ENCODE results near the gene HABP2. TPM values are rescaled to one million over a fixed set of nuclear protein-coding genes. Genes with fewer than 3 reads are reported as not detected.

HABP2 gene
- polyA plus RNA-seq, 6 donors from 2014 or later: not detected

DNA sequence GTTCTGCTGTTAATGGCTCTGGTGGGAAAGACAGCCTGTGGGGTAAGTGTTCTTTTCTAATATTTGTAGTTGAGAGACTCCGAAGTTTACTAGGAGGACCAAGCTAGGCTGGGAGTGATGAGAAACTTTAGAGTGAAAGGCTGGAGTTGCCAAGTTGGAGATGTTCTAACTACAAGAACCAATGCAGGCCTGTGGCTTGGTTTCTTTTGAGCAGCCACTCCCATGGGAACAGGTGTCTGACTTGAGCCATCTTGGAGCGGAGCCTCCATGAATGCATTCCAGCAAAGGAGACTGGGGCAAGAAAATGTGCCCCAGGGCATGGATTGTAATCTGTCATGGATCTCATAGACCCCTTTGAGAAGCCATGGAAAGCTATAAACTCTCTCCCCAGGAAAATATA is 296 bp downstream of the HABP2 start:
- DNase-seq (no peak), ATAC-seq (ENCODE audit: low read depth in 2 of 2) (no peak)
- H3K4me1 Mint-ChIP-seq: peaks cover 0 to 3% (median 0%) of the 10 kb centered on the region in 3 donors
- peaks cover 7 to 46% (median 31%) of the 10 kb centered on the region in 3 donors for H3K27me3 Mint-ChIP-seq
- H3K4me3 Mint-ChIP-seq: no peak overlapping the region
- peaks cover 0 to 5% (median 0%) of the 10 kb centered on the region in 7 donors for H3K9me3 Mint-ChIP-seq
- no peak overlapping the region for H3K27ac Mint-ChIP-seq
- no peaks in the 10 kb centered on the region for H3K36me3 Mint-ChIP-seq

DNA sequence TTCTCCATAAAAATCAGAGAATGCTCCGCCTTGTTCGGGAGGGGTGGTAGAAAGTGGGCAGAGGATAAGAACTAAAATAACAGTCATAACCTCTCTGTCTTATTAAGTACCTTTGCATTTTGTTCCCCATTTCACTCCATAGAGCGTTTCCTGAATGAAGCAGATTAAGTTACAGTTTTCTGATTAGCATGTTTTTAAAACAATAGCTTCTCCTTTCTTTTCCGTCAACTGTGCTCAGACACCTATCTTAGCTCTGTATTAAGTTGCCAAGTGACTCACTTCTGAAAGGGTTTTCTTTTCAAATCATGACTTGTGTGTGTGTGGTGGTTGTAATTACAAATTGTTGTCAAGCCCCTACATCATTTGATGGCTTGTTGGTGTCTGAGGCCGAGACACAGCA is 1.4 kb downstream of the HABP2 start:
- Mint-ChIP-seq H3K27ac (no peak overlapping the region), H3K9me3 (peaks cover 0 to 5% (median 0%) of the 10 kb centered on the region in 7 donors), H3K36me3 (no peaks in the 10 kb centered on the region), H3K4me1 (peaks cover 0 to 3% (median 0%) of the 10 kb centered on the region in 3 donors), H3K4me3 (no peak overlapping the region), H3K27me3 (peaks cover 11 to 50% (median 36%) of the 10 kb centered on the region in 3 donors)
- DNase-seq (no peak), ATAC-seq (ENCODE audit: low read depth in 2 of 2) (no peak)

DNA sequence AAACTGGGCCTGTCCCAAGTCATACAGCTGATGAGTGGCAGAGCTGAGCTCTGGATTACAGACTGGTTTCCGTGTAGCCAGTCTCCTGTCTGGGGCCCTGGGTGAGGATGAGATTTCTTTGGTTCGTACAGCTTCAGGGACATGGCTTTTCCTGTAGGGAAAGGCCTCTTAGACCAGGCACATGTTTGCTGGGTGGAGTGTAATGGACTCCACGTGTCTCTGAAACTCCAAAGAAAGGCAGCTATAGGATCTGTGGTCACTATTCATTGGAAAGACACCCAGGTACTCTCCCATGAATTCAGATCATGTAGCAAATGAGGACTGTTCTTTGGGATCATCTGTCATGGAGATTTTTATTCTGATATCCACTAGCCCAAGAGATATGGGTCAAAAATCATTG is 2.4 kb downstream of the HABP2 start:
- Mint-ChIP-seq H3K9me3 (peaks cover 0 to 5% (median 0%) of the 10 kb centered on the region in 7 donors), H3K36me3 (no peaks in the 10 kb centered on the region), H3K27me3 (peaks cover 12 to 58% (median 45%) of the 10 kb centered on the region in 3 donors), H3K4me1 (peaks cover 0 to 3% (median 0%) of the 10 kb centered on the region in 3 donors), H3K27ac (no peak overlapping the region), H3K4me3 (no peak overlapping the region)
- no peak for ATAC-seq (ENCODE audit: low read depth in 2 of 2)
- DNase-seq: no peak

GRCh38 chr10:113555751-113556150 is 2.9 kb downstream of the HABP2 start:
- DNase-seq (no peak), ATAC-seq (ENCODE audit: low read depth in 2 of 2) (no peak)
- H3K9me3 Mint-ChIP-seq: peaks cover 0 to 5% (median 0%) of the 10 kb centered on the region in 7 donors
- H3K27me3 Mint-ChIP-seq: peaks cover 12 to 61% (median 46%) of the 10 kb centered on the region in 3 donors
- H3K4me1 Mint-ChIP-seq: peaks cover 0 to 3% (median 0%) of the 10 kb centered on the region in 3 donors
- H3K4me3 Mint-ChIP-seq: no peak overlapping the region
- H3K27ac Mint-ChIP-seq: no peak overlapping the region
- no peaks in the 10 kb centered on the region for H3K36me3 Mint-ChIP-seq

DNA sequence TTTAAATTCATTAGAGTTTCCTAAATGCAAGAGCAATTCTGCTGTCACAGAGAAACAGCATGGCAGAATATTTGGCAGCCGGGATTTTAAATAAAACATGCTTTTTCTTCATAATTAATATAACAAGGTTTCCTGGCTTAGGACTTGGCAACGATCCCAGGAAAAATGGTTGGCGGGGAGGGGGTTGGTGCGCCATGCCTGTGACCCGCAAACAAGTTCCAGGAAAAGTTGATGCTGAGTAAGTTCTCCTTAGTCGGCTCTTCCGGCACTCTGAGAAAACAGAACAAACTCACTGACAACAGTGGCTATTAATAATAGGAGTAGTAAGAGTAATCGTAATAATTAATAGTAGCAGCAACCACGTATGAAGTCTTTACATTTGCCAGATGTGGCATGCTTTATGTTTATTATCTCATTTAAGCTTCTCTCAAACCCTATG is 4.6 kb downstream of the HABP2 start:
- Mint-ChIP-seq H3K27ac (no peak overlapping the region), H3K36me3 (no peaks in the 10 kb centered on the region), H3K27me3 (peaks cover 8 to 55% (median 46%) of the 10 kb centered on the region in 3 donors), H3K4me1 (peaks cover 0 to 3% (median 0%) of the 10 kb centered on the region in 3 donors), H3K4me3 (no peak overlapping the region), H3K9me3 (peaks cover 0 to 5% (median 0%) of the 10 kb centered on the region in 7 donors)
- no peak for ATAC-seq (ENCODE audit: low read depth in 2 of 2)
- DNase-seq: no peak

DNA sequence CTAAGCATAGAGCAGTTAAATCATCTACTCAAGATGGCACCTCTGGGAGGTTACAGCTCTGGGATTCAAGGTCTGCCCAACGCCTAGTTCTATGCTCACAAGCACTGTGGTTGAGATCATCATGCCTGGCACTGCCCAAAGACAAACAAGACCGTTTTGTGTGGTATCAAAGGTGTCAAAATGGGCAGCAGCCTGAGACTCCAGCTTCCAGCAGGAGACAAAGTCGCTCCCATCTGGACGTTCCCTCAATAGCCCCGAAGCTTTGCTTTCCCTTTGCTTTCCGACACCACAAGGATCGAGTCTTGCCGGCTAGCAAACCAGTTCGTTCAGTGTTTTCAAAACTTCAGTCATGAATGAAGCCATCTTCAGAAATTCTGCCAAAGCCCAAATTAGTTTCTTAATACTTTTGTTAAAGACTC is 5.1 kb downstream of the HABP2 start:
- ATAC-seq (ENCODE audit: low read depth in 2 of 2): no peak
- peaks cover 8 to 55% (median 46%) of the 10 kb centered on the region in 3 donors for H3K27me3 Mint-ChIP-seq
- no peak for DNase-seq
- no peak overlapping the region for H3K4me3 Mint-ChIP-seq
- peaks cover 0 to 5% (median 0%) of the 10 kb centered on the region in 7 donors for H3K9me3 Mint-ChIP-seq
- peaks cover 0 to 3% (median 0%) of the 10 kb centered on the region in 3 donors for H3K4me1 Mint-ChIP-seq
- H3K36me3 Mint-ChIP-seq: no peaks in the 10 kb centered on the region
- H3K27ac Mint-ChIP-seq: no peak overlapping the region

GRCh38 chr10:113560071-113560470 is 7.2 kb downstream of the HABP2 start:
- Mint-ChIP-seq H3K36me3 (no peaks in the 10 kb centered on the region), H3K4me3 (no peak overlapping the region), H3K4me1 (peaks cover 0 to 8% (median 7%) of the 10 kb centered on the region in 3 donors), H3K27ac (no peak overlapping the region), H3K9me3 (peaks cover 0 to 3% (median 0%) of the 10 kb centered on the region in 7 donors), H3K27me3 (peaks cover 8 to 40% (median 28%) of the 10 kb centered on the region in 3 donors)
- DNase-seq (no peak), ATAC-seq (ENCODE audit: low read depth in 2 of 2) (no peak)

DNA sequence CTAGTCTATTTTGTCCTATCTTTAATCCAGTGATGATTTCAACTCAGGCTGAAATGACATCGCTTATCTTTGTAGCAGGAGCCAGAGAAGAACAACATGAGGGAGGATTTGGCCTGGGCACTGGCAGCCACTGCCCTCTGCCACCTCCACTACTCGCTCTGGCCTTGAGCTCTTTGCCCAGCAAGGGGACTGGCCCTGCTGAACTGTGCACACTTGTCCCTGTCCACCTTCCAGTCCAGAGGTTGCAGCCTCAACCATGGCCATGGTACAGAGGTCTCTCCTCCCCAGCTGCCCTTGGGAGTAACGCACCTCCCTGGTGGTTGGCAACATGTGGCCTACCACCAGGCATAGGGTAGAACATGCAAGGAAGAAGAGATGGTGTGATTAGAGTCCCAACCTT is 8.4 kb downstream of the HABP2 start:
- peaks cover 8 to 40% (median 28%) of the 10 kb centered on the region in 3 donors for H3K27me3 Mint-ChIP-seq
- peaks cover 0 to 8% (median 7%) of the 10 kb centered on the region in 3 donors for H3K4me1 Mint-ChIP-seq
- no peak for DNase-seq
- no peak overlapping the region for H3K27ac Mint-ChIP-seq
- peaks cover 0 to 3% (median 0%) of the 10 kb centered on the region in 7 donors for H3K9me3 Mint-ChIP-seq
- no peak overlapping the region for H3K4me3 Mint-ChIP-seq
- no peaks in the 10 kb centered on the region for H3K36me3 Mint-ChIP-seq
- ATAC-seq (ENCODE audit: low read depth in 2 of 2): no peak

GRCh38 chr10:113562069-113562468 is 9.2 kb downstream of the HABP2 start:
- DNase-seq (no peak), ATAC-seq (ENCODE audit: low read depth in 2 of 2) (no peak)
- no peaks in the 10 kb centered on the region for H3K36me3 Mint-ChIP-seq
- peaks cover 0 to 8% (median 7%) of the 10 kb centered on the region in 3 donors for H3K4me1 Mint-ChIP-seq
- H3K27me3 Mint-ChIP-seq: peaks cover 8 to 36% (median 24%) of the 10 kb centered on the region in 3 donors
- H3K27ac Mint-ChIP-seq: no peak overlapping the region
- peaks cover 0 to 3% (median 0%) of the 10 kb centered on the region in 7 donors for H3K9me3 Mint-ChIP-seq
- H3K4me3 Mint-ChIP-seq: no peak overlapping the region

DNA sequence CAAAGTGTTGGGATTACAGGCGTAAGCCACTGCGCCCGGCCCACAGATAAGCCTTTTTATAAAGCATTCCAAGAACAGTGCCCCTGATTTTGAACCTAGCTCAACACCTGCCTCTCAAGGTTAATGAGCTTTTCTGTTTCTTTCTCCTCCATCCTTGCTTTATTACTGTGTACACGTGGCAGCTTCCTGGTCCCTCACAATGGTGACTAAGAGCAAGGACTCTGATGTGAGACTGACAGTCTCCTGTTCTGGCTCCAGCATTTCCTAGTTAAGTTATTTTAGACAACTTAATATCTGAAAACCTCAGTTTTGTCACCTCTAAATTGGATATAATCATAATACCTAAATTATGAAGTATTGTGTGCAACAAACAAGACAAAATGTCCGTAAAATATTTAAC is 9.9 kb downstream of the HABP2 start:
- H3K4me3 Mint-ChIP-seq: no peak overlapping the region
- peaks cover 0 to 3% (median 0%) of the 10 kb centered on the region in 7 donors for H3K9me3 Mint-ChIP-seq

GRCh38 chr10:113563306-113564088 is 10.6 kb downstream of the HABP2 start:
- H3K27me3 Mint-ChIP-seq: peaks cover 5 to 22% (median 16%) of the 10 kb centered on the region in 3 donors
- H3K27ac Mint-ChIP-seq: no peak overlapping the region
- H3K9me3 Mint-ChIP-seq: no peaks in the 10 kb centered on the region
- H3K4me3 Mint-ChIP-seq: peak overlapping the region in 7 of 8 donors; percentile 16 to 85 (median 75)
- no peaks in the 10 kb centered on the region for H3K36me3 Mint-ChIP-seq
- ATAC-seq (ENCODE audit: low read depth in 2 of 2): peak; percentile 58 to 75
- DNase-seq: peak; percentile 38
- peaks cover 0 to 7% (median 5%) of the 10 kb centered on the region in 3 donors for H3K4me1 Mint-ChIP-seq

More for the DNA sequence above, 9.9 kb downstream of the HABP2 start:
- H3K27me3 Mint-ChIP-seq: peaks cover 5 to 30% (median 18%) of the 10 kb centered on the region in 3 donors
- H3K4me1 Mint-ChIP-seq: peaks cover 0 to 8% (median 7%) of the 10 kb centered on the region in 3 donors
- no peaks in the 10 kb centered on the region for H3K36me3 Mint-ChIP-seq
- DNase-seq (no peak), ATAC-seq (ENCODE audit: low read depth in 2 of 2) (no peak)
- H3K27ac Mint-ChIP-seq: no peak overlapping the region

DNA sequence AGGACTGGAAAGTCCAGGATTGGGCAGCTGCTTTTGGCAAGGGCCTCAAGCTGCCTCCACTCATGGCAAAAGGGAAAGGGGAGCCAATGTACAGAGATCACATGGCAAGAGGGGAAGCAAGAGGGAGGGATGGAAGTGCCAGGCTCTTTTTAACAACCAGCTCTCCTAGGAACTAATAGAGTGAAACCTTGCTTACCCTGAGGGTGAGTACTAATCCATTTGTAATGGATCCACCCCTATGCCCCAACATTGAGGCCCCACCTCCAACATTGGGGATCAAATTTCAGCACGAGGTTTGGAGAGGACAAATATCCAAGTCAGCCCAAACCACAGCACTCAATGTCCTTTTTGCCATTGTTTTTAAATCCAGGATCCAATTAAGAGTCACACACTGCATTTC is 12.5 kb downstream of the HABP2 start:
- Mint-ChIP-seq H3K4me1 (peaks cover 0 to 7% (median 5%) of the 10 kb centered on the region in 3 donors), H3K36me3 (no peaks in the 10 kb centered on the region), H3K9me3 (no peaks in the 10 kb centered on the region), H3K4me3 (no peak overlapping the region), H3K27ac (no peak overlapping the region), H3K27me3 (peaks cover 0 to 6% (median under 1%) of the 10 kb centered on the region in 3 donors)
- ATAC-seq (ENCODE audit: low read depth in 2 of 2): no peak
- no peak for DNase-seq

DNA sequence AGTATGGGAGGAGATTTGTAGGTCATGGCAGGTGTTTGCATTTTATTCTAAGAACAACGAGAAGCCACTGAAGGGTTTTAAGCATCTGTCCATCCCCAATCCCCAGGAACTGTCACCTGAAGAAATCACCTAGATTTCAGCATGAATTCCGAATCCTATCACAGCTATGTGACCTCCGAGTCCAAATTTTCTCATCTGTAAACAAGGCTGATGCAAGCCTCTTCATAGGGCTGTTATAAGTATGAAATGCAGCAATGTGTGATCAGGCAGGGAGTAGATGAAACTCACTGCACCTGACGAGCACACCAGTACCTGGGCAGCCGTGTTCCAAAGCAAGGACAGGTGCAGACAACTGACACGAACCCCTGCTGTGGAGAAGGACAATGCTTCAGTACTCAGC is 14.0 kb downstream of the HABP2 start:
- Mint-ChIP-seq H3K9me3 (no peaks in the 10 kb centered on the region), H3K4me3 (no peak overlapping the region), H3K36me3 (no peaks in the 10 kb centered on the region), H3K27me3 (no peaks in the 10 kb centered on the region), H3K4me1 (peaks cover 0 to 7% (median 5%) of the 10 kb centered on the region in 3 donors), H3K27ac (no peak overlapping the region)
- no peak for ATAC-seq (ENCODE audit: low read depth in 2 of 2)
- no peak for DNase-seq

DNA sequence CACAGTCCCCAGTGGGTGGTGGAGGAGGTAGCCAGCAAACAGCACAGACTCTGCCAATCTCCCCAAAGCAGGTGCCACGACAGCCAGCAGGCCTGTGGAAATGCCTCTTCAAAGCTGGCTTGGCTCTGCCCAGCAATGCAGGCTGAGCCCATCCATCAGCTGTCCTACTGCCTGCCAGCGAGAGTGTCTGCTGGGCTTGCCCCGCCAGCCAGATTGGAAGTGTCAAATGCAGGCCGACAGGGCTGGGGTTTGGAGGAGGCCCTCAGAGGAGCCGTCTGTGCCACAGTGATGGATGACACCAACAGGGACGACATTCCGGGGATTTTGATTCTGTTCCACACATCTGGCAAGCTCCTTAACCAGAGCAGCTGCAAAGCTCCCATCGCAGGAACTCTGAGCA is 16.7 kb downstream of the HABP2 start:
- Mint-ChIP-seq H3K4me1 (no peaks in the 10 kb centered on the region), H3K9me3 (no peaks in the 10 kb centered on the region), H3K27me3 (peaks cover 0 to 8% (median 0%) of the 10 kb centered on the region in 3 donors), H3K27ac (no peak overlapping the region), H3K36me3 (no peaks in the 10 kb centered on the region), H3K4me3 (no peak overlapping the region)
- no peak for ATAC-seq (ENCODE audit: low read depth in 2 of 2)
- DNase-seq: no peak

Measured in naive B cell (primary cell).